Measurements from ENCODE around the gene RPE. TPM values are rescaled to one million over a fixed set of nuclear protein-coding genes. Genes with fewer than 3 reads are reported as not detected.

The RPE gene
- 10 to 100 TPM; 42.0 to 64.4 (median 51.4) TPM for total RNA-seq

GRCh38 chr2:210002158-210003157, at the start of gene RPE:
RPE (plus strand) TSS chr2:210002638; CDS start chr2:210002662, 24 bp downstream.
- TF ChIP-seq CTCF (IDR thresholded peaks at IDR 0.05; ENCODE audit: low read depth): no peak

GRCh38 chr2:209956271-209956670, 46.2 kb upstream of the RPE start:
- TF ChIP-seq CTCF (IDR thresholded peaks at IDR 0.05; ENCODE audit: low read depth): no peak

- TF ChIP-seq CTCF (IDR thresholded peaks at IDR 0.05; ENCODE audit: low read depth): no peak
These were observed 44.4 kb upstream of the RPE start for GRCh38 chr2:209958016-209958415.

- TF ChIP-seq CTCF (IDR thresholded peaks at IDR 0.05; ENCODE audit: low read depth): no peak
These were observed 42.4 kb upstream of the RPE start for GRCh38 chr2:209960045-209960444.

- no peak for TF ChIP-seq CTCF (IDR thresholded peaks at IDR 0.05; ENCODE audit: low read depth)
These were observed 41.5 kb upstream of the RPE start for GRCh38 chr2:209960676-209961630.

- no peak for TF ChIP-seq CTCF (IDR thresholded peaks at IDR 0.05; ENCODE audit: low read depth)
These were observed 36.7 kb upstream of the RPE start for GRCh38 chr2:209965723-209966122.

All from subcutaneous adipose tissue (tissue), 4 donors.